Smooth muscle cell (in vitro differentiated cells): ENCODE results near the gene BAHD1. TPM values are rescaled to one million over a fixed set of nuclear protein-coding genes. Genes with fewer than 3 reads are reported as not detected.
A peak's percentile ranks its signal among the peaks of the same experiment; 100 is the strongest.

Experiments used
- DNase-seq: peaks from one replicate; lab custom pipeline; 2025; ENCODE audit not compliant: unreplicated experiment; lab: John Stamatoyannopoulos, UW
- H2AFZ ChIP-seq: fragments of 200-600 bp; sonication (generic); 2 replicates; pipeline ENCODE4 v1.6.0; 2016; ENCODE audit warnings: antibody characterized with exemption, low read depth, mild to moderate bottlenecking
- H3F3A ChIP-seq: fragments of 200-600 bp; sonication (generic); 2 replicates; pipeline ENCODE4 v1.6.0; 2017; ENCODE audit warnings: antibody characterized with exemption, low read depth
- H3K27ac ChIP-seq: fragments of 200-600 bp; sonication (generic); 2 replicates; pipeline ENCODE4 v1.5.1; 2016; ENCODE audit warnings: low read depth, mild to moderate bottlenecking
- H3K27me3 ChIP-seq: fragments of 200-600 bp; sonication (generic); 2 replicates; pipeline ENCODE4 v1.6.1; 2016; ENCODE audit warnings: low read depth, mild to moderate bottlenecking
- H3K36me3 ChIP-seq: fragments of 200-600 bp; sonication (generic); 2 replicates; pipeline ENCODE4 v1.5.1; 2016; ENCODE audit warnings: low read depth
- H3K4me1 ChIP-seq: fragments of 200-600 bp; sonication (generic); 2 replicates; pipeline ENCODE4 v1.5.1; 2016; ENCODE audit warnings: low read depth
- H3K4me2 ChIP-seq: fragments of 200-600 bp; sonication (generic); 2 replicates; pipeline ENCODE4 v1.6.0; 2016; ENCODE audit warnings: mild to moderate bottlenecking
- H3K4me3 ChIP-seq: fragments of 200-600 bp; sonication (generic); 2 replicates; pipeline ENCODE4 v1.5.1; 2016; ENCODE audit warnings: mild to moderate bottlenecking
- H3K79me2 ChIP-seq: fragments of 200-600 bp; sonication (generic); 2 replicates; pipeline ENCODE4 v1.6.0; 2016; ENCODE audit warnings: low read depth, mild to moderate bottlenecking
- H3K9ac ChIP-seq: fragments of 200-600 bp; sonication (generic); 2 replicates; pipeline ENCODE4 v1.6.0; 2016; ENCODE audit warnings: low read depth
- H3K9me3 ChIP-seq: fragments of 200-600 bp; sonication (generic); replicated peaks from 2 replicates; pipeline ENCODE4 v1.5.1; 2016; ENCODE audit warnings: low read depth
- H4K20me1 ChIP-seq: fragments of 200-600 bp; sonication (generic); 2 replicates; pipeline ENCODE4 v1.6.0; 2016; ENCODE audit warnings: low read depth
- WGBS: methylation state at CpG from one replicate; pipeline ENCODE4 v1.1.7; 2016; ENCODE audit warnings: low lambda C conversion rate; 5-methylcytosine and 5-hydroxymethylcytosine counted together
- polyA plus RNA-seq: library from polyadenylated mRNA; unstranded; fragments of >200 nt; fragmentation: Nextera tagmentation; extraction: Ambion mirVana; gene quantifications from 2 replicates; pipeline ENCODE4 v1.2.1, GENCODE V29; 2016
- total RNA-seq: library from RNA; depleted of rRNA; stranded (reverse); fragments of >200 nt; gene quantifications from 2 replicates; pipeline ENCODE4 v1.2.3, GENCODE V29; 2014
- TF ChIP-seq, protein P1 (sequence below): fragments of 200-600 bp; sonication (generic); IDR thresholded peaks from 2 replicates; pipeline ENCODE4 v1.5.1; 2017; ENCODE audit warnings: borderline replicate concordance, mild to moderate bottlenecking, antibody characterized with exemption; ENCODE audit not compliant: insufficient read depth, poor library complexity, severe bottlenecking

Gene BAHD1
- total and polyA plus RNA-seq, 2 experiments from 2014 or later = 8.4 to 11.1 TPM

GRCh38 chr15:40436892-40437751, 3.6 kb upstream of the BAHD1 start:
- TF ChIP-seq, protein P1, sequence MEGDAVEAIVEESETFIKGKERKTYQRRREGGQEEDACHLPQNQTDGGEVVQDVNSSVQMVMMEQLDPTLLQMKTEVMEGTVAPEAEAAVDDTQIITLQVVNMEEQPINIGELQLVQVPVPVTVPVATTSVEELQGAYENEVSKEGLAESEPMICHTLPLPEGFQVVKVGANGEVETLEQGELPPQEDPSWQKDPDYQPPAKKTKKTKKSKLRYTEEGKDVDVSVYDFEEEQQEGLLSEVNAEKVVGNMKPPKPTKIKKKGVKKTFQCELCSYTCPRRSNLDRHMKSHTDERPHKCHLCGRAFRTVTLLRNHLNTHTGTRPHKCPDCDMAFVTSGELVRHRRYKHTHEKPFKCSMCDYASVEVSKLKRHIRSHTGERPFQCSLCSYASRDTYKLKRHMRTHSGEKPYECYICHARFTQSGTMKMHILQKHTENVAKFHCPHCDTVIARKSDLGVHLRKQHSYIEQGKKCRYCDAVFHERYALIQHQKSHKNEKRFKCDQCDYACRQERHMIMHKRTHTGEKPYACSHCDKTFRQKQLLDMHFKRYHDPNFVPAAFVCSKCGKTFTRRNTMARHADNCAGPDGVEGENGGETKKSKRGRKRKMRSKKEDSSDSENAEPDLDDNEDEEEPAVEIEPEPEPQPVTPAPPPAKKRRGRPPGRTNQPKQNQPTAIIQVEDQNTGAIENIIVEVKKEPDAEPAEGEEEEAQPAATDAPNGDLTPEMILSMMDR = no peak
- Histone ChIP-seq H4K20me1 (peaks cover 6% of the 10 kb centered on the region), H3K27ac (no peak overlapping the region), H3K79me2 (peaks cover 5% of the 10 kb centered on the region), H3K9ac (peak overlapping the region; percentile 43), H3K4me1 (peaks cover 25% of the 10 kb centered on the region), H2AFZ (peak overlapping the region; percentile 69), H3K27me3 (peaks cover 14% of the 10 kb centered on the region), H3F3A (peaks cover 4% of the 10 kb centered on the region), H3K4me2 (peak overlapping the region; percentile 100), H3K36me3 (no peaks in the 10 kb centered on the region), H3K4me3 (peak overlapping the region; percentile 60), H3K9me3 (no peaks in the 10 kb centered on the region)
- DNase-seq = no peak
- 2% methylated on average over 17 of the region's 17 CpGs for WGBS

DNA sequence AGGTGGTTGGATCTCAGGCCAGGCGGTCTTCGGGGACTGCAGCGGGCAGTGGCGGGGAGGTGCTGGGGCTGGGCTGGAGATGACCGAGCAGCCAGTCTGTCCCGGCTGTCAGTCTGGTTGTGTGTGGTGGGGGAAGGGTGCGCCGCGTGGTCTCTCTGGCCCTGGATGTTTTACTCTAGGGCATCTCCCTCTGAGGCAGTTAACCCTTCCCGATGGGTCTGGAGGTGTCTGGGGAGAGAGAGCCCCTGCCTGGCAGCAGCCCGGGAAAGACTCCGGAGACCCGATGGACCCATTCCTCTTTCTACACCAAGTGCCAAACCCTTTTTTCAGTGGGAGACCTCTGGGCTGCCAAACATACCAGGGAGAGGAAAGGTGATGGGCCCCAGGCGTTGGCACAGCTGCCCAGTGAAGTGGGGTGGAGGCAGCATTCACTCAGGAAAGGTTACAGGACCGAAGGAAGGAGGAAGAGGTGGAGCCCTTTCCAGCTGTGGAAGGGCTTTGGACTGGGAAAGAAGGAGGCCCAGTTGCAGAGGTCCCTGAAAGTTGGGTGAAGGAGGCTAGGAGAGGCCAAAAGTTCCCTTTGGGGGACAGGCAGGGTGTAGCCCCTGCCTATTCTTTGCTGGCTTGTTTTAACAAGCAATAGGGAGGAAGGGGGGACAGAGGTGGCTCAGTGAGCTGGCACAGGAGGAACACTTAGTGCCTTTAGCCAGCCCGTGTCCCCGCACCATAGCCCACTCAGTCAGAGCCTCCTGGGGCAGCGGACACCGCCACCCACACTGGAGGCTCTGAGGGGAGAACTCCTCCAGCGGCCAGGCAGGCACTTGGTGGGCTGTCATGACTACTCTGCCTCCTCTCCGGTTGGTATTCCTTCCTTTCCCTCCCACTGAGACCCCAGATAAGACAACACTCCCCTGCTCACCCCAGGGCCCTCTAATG, 2.7 kb upstream of the BAHD1 start:
- no peaks in the 10 kb centered on the region for H3K36me3 ChIP-seq
- peaks cover 14% of the 10 kb centered on the region for H4K20me1 ChIP-seq
- H3K79me2 ChIP-seq = peaks cover 14% of the 10 kb centered on the region
- DNase-seq = no peak
- peaks cover 33% of the 10 kb centered on the region for H3K4me1 ChIP-seq
- peaks cover 4% of the 10 kb centered on the region for H3F3A ChIP-seq
- H3K9me3 ChIP-seq = no peaks in the 10 kb centered on the region
- 41% methylated on average over 18 of the region's 21 CpGs for WGBS
- no peak overlapping the region for H3K27ac ChIP-seq
- H3K4me2 ChIP-seq = peak overlapping the region; percentile 100
- H2AFZ ChIP-seq = no peak overlapping the region
- peaks cover 14% of the 10 kb centered on the region for H3K27me3 ChIP-seq
- TF ChIP-seq, protein P1 = no peak
- H3K9ac ChIP-seq = no peak overlapping the region
- H3K4me3 ChIP-seq = peak overlapping the region; percentile 60

- Histone ChIP-seq H3K79me2 (peaks cover 21% of the 10 kb centered on the region), H3K4me2 (peak overlapping the region; percentile 94), H2AFZ (no peak overlapping the region), H3K36me3 (no peaks in the 10 kb centered on the region), H3F3A (peaks cover 4% of the 10 kb centered on the region), H3K9me3 (no peaks in the 10 kb centered on the region), H3K4me1 (peaks cover 34% of the 10 kb centered on the region), H3K4me3 (no peak overlapping the region), H4K20me1 (peaks cover 21% of the 10 kb centered on the region), H3K27me3 (peaks cover 14% of the 10 kb centered on the region), H3K9ac (no peak overlapping the region), H3K27ac (no peak overlapping the region)
- 60% methylated on average over 12 of the region's 12 CpGs for WGBS
- DNase-seq = no peak
- TF ChIP-seq, protein P1 = no peak
These were observed 2.0 kb upstream of the BAHD1 start for GRCh38 chr15:40438712-40439111.
